ENCODE measurements around the gene EHD1. TPM values are rescaled to one million over a fixed set of nuclear protein-coding genes. Genes with fewer than 3 reads are reported as not detected.

Gene EHD1
- total and polyA plus RNA-seq, 2 of the 4 experiments (the other 2 are of a cell fraction) = 107 to 209 TPM

DNA sequence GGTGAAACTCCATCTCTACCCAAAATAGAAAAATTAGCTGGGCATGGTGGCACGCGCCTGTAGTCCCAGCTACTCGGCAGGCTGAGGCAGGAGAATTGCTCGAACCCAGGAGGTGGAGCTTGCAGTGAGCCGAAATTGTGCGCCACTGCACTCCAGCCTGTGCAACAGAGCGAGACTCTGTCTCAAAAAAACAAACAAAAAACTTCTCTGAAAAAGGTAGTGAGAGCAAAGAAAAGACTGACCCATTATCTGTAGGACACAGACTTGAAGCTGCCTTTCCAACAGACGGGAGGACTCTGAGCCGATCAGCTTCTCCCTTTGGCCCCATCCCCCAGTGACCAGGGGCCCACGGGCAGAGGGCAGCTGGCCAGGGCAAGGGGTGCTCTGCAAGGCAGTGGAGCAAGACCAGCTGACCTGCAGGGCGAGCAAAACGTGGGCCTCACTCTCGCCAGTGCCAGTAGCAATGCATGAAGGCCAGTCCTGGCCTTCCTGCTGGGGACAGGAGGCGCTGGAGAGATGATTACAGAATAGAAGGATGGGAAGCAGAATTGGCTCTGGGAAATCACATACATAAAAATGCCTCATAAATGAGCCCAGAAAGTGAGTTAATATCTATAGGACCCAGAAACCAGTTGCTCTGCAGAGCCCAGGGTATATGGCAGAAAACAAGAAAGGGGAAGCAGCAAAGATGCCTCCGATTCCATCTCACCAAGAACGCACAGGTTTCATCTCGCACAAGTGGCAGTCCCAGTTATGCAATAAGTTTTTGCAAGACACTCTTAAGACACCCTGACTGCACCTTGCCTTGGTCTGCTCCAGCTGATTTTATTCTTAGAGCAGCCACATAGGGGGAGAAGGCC lies 2.8 kb downstream of the EHD1 start:
- Histone ChIP-seq H3K4ac (ENCODE audit: low read depth, low read length) (peak overlapping the region; percentile 96), H3K4me1 (ENCODE audit: control insufficient read depth, insufficient read depth, low read length) (peaks cover 28% of the 10 kb centered on the region), H3K79me1 (ENCODE audit: low read depth in 1 of 2, low read length in 2 of 2) (peaks cover 13 to 64% of the 10 kb centered on the region in 2 experiments; a peak in 3 of 4 replicates), H3K18ac (ENCODE audit: low read depth, low read length) (no peak overlapping the region), H4K20me1 (ENCODE audit: insufficient read depth, low read length) (peaks cover 63% of the 10 kb centered on the region), H3K36me3 (ENCODE audit: control insufficient read depth, insufficient read depth, low read length) (peaks cover 36% of the 10 kb centered on the region), H2BK20ac (ENCODE audit: low read depth, low read length) (no peak overlapping the region), H2AK9ac (replicated peaks; ENCODE audit: low read depth, low read length, poor library complexity) (peak overlapping the region; percentile 99), H2BK15ac (ENCODE audit: low read depth, low read length) (no peak overlapping the region), H2BK120ac (ENCODE audit: low read depth, low read length) (no peak overlapping the region), H3K4me2 (ENCODE audit: low read depth, low read length) (peak overlapping the region; percentile 90), H2AFZ (replicated peaks; ENCODE audit: low read length, poor library complexity) (no peak overlapping the region), H3K9me1 (ENCODE audit: insufficient read depth, low read length) (peaks cover 25% of the 10 kb centered on the region), H4K5ac (ENCODE audit: low read depth, low read length) (no peak overlapping the region), H3K14ac (replicated peaks; ENCODE audit: low read depth, low read length) (peak overlapping the region; percentile 76), H3K23ac (ENCODE audit: low read depth, low read length) (peak overlapping the region; percentile 61; the same call in 1 of the 2 replicates), H3K9ac (ENCODE audit: low read depth, low read length) (peak overlapping the region; percentile 94; the same call in 1 of the 2 replicates), H3K27me3 (ENCODE audit: control insufficient read depth, insufficient read depth, low read length) (no peaks in the 10 kb centered on the region), H2BK5ac (ENCODE audit: low read depth, low read length, poor library complexity, severe bottlenecking) (peak overlapping the region; percentile 90), H2AK5ac (ENCODE audit: low read depth, low read length) (peak overlapping the region; percentile 72), H3K4me3 (ENCODE audit: insufficient read depth, low read depth, low read length) (peak overlapping the region; percentile 95), H4K91ac (ENCODE audit: insufficient read depth, low read depth, low read length) (no peak overlapping the region), H3K56ac (ENCODE audit: extremely low read depth, insufficient read depth, low read length) (no peak overlapping the region), H3K9me3 (ENCODE audit: control insufficient read depth, insufficient read depth, low read length) (no peaks in the 10 kb centered on the region), H4K8ac (ENCODE audit: low read depth in 2 of 2, low read length in 2 of 2) (no peak overlapping the region; a peak in 1 of 4 replicates), H3K27ac (ENCODE audit: insufficient read depth, low read length) (peak overlapping the region; percentile 84)
- in situ Hi-C loops (cut with MboI; ENCODE audit: low sequenced_read_pairs) (no loop called here), dilution Hi-C loops (cut with HindIII; ENCODE audit: low sequenced_read_pairs, unreplicated experiment) (no loop called here), intact Hi-C loops (cut with micrococcal nuclease) (no loop called here)
- WGBS, 2 experiments (ENCODE audit: extremely low coverage in 2 of 2, insufficient read length in 1 of 2) = 60% methylated on average over 3 of the region's 17 CpGs; no CpG with 5 or more reads in 1 of the 2 experiments
- ChIA-PET CTCF (interaction anchor here (0.8 to 2.7 kb wide), 3 partner anchors 12 to 25 kb away, joined by 3 to 11 read pairs (median 3); no protein-coding TSS in a partner anchor), POLR2A (ENCODE audit: unreplicated experiment) (no interaction called here)
- ATAC-seq (ENCODE audit: low read depth) (no peak), DNase-seq (no peak)
- no TSS peak for BruUV-seq (replicated peaks)
- TF ChIP-seq CEBPB (IDR thresholded peaks at IDR 0.05; ENCODE audit: low read depth, low read length) (0 out of 2 replicates have a peak, but pooled peaks have one; percentile 30), FOS (IDR thresholded peaks at IDR 0.05; ENCODE audit: low read depth, low read length) (no peak)

Measured in IMR-90 (cell line).